ENCODE data around the gene BID.

BID gene

GRCh38 chr22:17803609-17804270 lies 29.5 kb upstream of the BID start:
- H3K36me3 ChIP-seq (ENCODE audit: control insufficient read depth, insufficient read depth, low read length) = peaks cover 20% of the 10 kb centered on the region
- no peak overlapping the region for H3K4me3 ChIP-seq (ENCODE audit: extremely low read depth, insufficient read depth, low read length, poor library complexity, severe bottlenecking)
- WGBS, 2 experiments (ENCODE audit: insufficient coverage in 2 of 2) = 95 to 99% methylated on average over 15 to 16 of the region's 20 CpGs
- peaks cover 8% of the 10 kb centered on the region for H3K4me1 ChIP-seq (ENCODE audit: control insufficient read depth, insufficient read depth, low read length, poor library complexity, severe bottlenecking)
- H3K9me3 ChIP-seq (ENCODE audit: control insufficient read depth, low read length) = no peaks in the 10 kb centered on the region
- no peak overlapping the region for H3K27ac ChIP-seq (ENCODE audit: low read depth, low read length, severe bottlenecking)

DNA sequence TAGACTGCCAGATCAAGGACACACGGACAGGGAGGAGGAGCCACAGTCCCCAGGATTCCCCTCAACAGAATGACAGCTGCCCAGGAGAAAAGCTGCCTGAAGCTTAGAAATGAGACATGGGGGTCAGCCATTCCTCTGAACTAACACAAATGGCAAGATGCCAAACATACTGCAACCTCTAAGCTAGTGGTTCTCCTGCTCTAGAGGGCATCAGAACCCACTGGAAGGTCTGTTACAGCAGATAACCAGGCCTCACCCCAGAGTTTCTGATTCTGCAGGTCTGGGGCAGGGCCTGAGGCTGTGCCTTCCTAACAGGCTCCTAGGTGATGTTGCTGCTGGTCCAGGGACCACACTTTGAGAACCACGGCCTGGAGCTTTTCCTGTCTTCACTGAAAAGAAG lies 28.6 kb upstream of the BID start:
- Histone ChIP-seq H3K36me3 (ENCODE audit: control insufficient read depth, insufficient read depth, low read length) (peaks cover 15% of the 10 kb centered on the region), H3K4me3 (ENCODE audit: extremely low read depth, insufficient read depth, low read length, poor library complexity, severe bottlenecking) (no peak overlapping the region), H3K9me3 (ENCODE audit: control insufficient read depth, low read length) (no peaks in the 10 kb centered on the region), H3K4me1 (ENCODE audit: control insufficient read depth, insufficient read depth, low read length, poor library complexity, severe bottlenecking) (peaks cover 8% of the 10 kb centered on the region), H3K27ac (ENCODE audit: low read depth, low read length, severe bottlenecking) (no peak overlapping the region)
- 84 to 100% methylated on average over 2 of the region's 2 CpGs for WGBS, 2 experiments (ENCODE audit: insufficient coverage in 2 of 2)

DNA sequence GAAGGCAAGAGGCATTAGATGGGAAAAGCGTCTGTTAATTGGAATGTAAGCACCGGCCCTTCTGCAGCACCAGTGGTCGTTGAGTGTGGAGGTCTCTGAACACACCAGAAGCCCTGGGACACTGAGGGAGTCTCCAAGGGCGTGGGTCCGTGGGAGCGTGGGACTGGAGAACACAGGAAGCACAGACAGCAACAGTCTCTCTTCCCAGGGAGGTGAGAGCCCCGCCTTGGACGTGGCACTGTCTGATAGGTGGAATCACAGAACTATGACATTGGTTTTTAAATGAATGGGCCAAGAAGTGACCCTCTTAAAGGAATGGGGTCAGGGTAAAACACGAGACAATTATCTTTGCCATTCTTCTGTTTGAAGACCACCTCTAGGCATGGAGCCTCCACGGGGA lies 28.1 kb upstream of the BID start:
- H3K4me1 ChIP-seq (ENCODE audit: control insufficient read depth, insufficient read depth, low read length, poor library complexity, severe bottlenecking) = peaks cover 8% of the 10 kb centered on the region
- no peak overlapping the region for H3K27ac ChIP-seq (ENCODE audit: low read depth, low read length, severe bottlenecking)
- H3K9me3 ChIP-seq (ENCODE audit: control insufficient read depth, low read length) = no peaks in the 10 kb centered on the region
- H3K36me3 ChIP-seq (ENCODE audit: control insufficient read depth, insufficient read depth, low read length) = peaks cover 15% of the 10 kb centered on the region
- no peak overlapping the region for H3K4me3 ChIP-seq (ENCODE audit: extremely low read depth, insufficient read depth, low read length, poor library complexity, severe bottlenecking)
- 94 to 96% methylated on average over 8 to 10 of the region's 10 CpGs for WGBS, 2 experiments (ENCODE audit: insufficient coverage in 2 of 2)

DNA sequence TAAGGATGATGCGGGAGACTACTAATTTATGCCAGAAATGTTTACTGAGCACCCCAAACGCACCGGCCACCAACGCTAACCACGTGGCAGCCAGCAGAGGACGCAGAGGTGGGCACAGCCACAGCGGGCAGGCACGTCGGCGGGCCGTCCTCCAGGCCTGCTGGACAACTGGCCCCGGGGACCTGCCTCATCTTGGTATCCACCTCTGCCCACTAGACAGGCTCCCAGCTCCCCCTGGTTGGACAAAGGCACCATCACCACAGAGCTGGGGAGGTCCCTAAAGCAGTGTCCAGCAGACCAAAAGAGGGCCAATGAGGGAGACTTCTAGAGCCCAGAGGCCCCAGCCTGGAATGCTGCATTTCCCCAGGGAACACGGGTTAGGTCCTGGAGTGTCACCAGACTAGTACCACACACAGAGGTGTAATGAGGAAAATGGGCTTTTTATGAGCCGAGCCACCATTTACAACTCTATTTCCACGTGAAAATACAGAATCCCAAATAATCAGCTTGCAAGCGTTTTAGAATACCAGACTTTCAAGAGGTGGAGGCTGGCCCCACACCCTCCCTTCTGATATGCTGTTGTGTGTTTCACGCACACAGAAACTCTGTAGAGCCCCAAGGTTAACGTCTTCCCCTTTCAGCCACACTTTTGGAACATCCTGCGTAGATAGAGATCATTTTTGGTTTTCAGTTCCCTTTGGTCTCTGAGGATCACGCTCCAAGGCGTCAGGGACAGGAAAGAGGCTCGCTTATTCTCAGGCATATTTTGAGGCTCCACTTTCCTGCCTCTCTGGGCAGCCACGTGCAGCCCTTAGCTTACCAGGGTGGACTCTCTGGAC lies 23.7 kb upstream of the BID start:
- WGBS, 2 experiments (ENCODE audit: insufficient coverage in 2 of 2) = 93 to 94% methylated on average over 20 to 23 of the region's 23 CpGs
- H3K27ac ChIP-seq (ENCODE audit: low read depth, low read length, severe bottlenecking) = no peak overlapping the region

GRCh38 chr22:17796695-17797094 lies 22.4 kb upstream of the BID start:
- no peak overlapping the region for H3K4me3 ChIP-seq (ENCODE audit: extremely low read depth, insufficient read depth, low read length, poor library complexity, severe bottlenecking)
- no peak overlapping the region for H3K27ac ChIP-seq (ENCODE audit: low read depth, low read length, severe bottlenecking)
- 80 to 93% methylated on average over 1 to 2 of the region's 5 CpGs for WGBS, 2 experiments (ENCODE audit: insufficient coverage in 2 of 2)
- H3K4me1 ChIP-seq (ENCODE audit: control insufficient read depth, insufficient read depth, low read length, poor library complexity, severe bottlenecking) = peaks cover 4% of the 10 kb centered on the region
- no peaks in the 10 kb centered on the region for H3K9me3 ChIP-seq (ENCODE audit: control insufficient read depth, low read length)
- H3K36me3 ChIP-seq (ENCODE audit: control insufficient read depth, insufficient read depth, low read length) = no peaks in the 10 kb centered on the region

More for the DNA sequence above, 23.7 kb upstream of the BID start:
- no peaks in the 10 kb centered on the region for H3K9me3 ChIP-seq (ENCODE audit: control insufficient read depth, low read length)
- no peaks in the 10 kb centered on the region for H3K36me3 ChIP-seq (ENCODE audit: control insufficient read depth, insufficient read depth, low read length)
- H3K4me3 ChIP-seq (ENCODE audit: extremely low read depth, insufficient read depth, low read length, poor library complexity, severe bottlenecking) = no peak overlapping the region
- H3K4me1 ChIP-seq (ENCODE audit: control insufficient read depth, insufficient read depth, low read length, poor library complexity, severe bottlenecking) = peaks cover 4% of the 10 kb centered on the region

DNA sequence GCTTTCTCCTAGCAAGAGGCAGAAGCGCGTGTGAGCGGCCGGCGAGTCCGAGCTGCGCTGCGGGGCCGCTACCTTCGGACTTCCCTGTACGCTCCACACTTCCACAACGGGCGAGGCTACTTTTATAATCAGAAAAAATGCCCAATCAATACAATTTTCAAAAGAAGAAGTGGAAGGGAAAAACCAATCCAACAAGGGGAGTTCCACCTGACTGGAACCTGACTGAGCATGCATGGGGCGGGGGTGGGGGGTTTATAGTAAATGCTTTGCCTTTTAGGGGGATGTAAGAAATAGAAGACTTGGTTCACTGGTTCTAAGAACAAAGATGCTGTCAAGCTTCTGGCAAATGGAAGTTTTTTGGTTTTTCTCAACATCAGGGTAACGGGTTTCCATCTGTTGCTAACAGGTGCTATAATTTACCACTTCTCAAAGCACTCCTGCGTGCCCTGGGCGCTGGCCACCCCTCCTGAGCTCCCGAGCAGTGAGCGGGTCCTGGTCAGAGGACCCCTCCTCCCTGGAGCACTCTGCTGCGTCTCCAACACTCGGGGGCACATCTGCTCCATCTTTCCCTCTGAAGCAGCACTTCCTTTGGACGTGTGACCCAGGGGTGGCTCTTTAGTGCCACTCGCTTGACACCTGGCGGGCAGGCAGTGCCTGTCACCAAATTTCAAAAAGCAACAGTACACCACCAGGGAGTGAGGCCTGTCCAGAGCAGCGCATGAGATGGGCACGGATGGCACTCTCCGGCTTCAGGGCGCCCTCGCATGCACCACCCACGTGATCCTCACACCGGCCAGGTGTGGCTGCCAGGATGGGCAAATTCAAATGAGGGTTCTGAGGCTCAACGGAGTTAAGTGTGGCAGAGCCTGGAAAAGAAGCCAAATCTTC lies 21.6 kb upstream of the BID start:
- 92 to 95% methylated on average over 20 to 28 of the region's 32 CpGs for WGBS, 2 experiments (ENCODE audit: insufficient coverage in 2 of 2)

DNA sequence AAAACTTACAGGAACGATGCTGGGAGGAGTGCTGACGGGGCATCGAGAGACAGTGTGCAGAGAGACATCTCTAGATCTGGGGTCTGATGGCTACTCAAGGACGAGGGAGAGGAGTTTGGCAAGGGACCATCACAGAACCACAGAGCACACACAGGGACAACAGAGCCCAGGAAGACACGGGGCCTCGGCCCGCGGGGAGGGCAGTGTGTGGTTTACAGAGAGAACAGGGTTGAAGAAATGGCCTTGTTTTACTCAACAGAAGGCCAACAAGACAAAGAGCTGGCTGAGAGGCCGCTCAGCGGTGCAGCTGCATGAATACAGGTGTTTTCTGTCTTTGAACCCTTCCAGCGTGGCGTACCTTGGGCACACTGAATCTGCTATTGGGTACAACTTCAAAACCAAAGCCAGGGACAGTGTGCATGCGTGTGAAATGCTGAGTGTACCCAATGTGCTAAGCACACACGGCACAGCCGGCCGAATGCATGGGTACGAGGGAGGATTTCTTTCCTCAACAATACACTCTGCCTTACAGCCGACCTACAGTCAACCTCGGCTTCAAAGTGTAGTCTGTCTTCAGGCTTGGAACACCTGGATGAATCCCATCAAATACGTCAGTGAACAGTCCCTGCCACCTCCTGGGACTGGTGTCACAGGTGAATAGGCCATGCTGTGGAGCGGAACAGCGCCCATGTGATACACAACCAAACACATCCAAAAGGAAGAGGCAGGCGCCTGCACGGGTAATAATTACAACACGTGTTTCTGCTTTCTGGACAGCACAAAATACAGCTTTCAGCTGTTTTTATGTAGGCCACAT lies 20.7 kb upstream of the BID start:
- Histone ChIP-seq H3K4me1 (ENCODE audit: control insufficient read depth, insufficient read depth, low read length, poor library complexity, severe bottlenecking) (peaks cover 4% of the 10 kb centered on the region), H3K4me3 (ENCODE audit: extremely low read depth, insufficient read depth, low read length, poor library complexity, severe bottlenecking) (no peak overlapping the region), H3K36me3 (ENCODE audit: control insufficient read depth, insufficient read depth, low read length) (peaks cover 4% of the 10 kb centered on the region), H3K9me3 (ENCODE audit: control insufficient read depth, low read length) (no peaks in the 10 kb centered on the region), H3K27ac (ENCODE audit: low read depth, low read length, severe bottlenecking) (no peak overlapping the region)
- WGBS, 2 experiments (ENCODE audit: insufficient coverage in 2 of 2) = 95% methylated on average over 21 of the region's 25 CpGs

More for the DNA sequence above, 21.6 kb upstream of the BID start:
- Histone ChIP-seq H3K9me3 (ENCODE audit: control insufficient read depth, low read length) (no peaks in the 10 kb centered on the region), H3K4me3 (ENCODE audit: extremely low read depth, insufficient read depth, low read length, poor library complexity, severe bottlenecking) (no peak overlapping the region), H3K27ac (ENCODE audit: low read depth, low read length, severe bottlenecking) (no peak overlapping the region), H3K4me1 (ENCODE audit: control insufficient read depth, insufficient read depth, low read length, poor library complexity, severe bottlenecking) (peaks cover 4% of the 10 kb centered on the region), H3K36me3 (ENCODE audit: control insufficient read depth, insufficient read depth, low read length) (peaks cover under 1% of the 10 kb centered on the region)

- peaks cover 10% of the 10 kb centered on the region for H3K36me3 ChIP-seq (ENCODE audit: control insufficient read depth, insufficient read depth, low read length)
- H3K4me1 ChIP-seq (ENCODE audit: control insufficient read depth, insufficient read depth, low read length, poor library complexity, severe bottlenecking) = peaks cover 4% of the 10 kb centered on the region
- 93 to 94% methylated on average over 19 of the region's 29 CpGs for WGBS, 2 experiments (ENCODE audit: insufficient coverage in 2 of 2)
- H3K27ac ChIP-seq (ENCODE audit: low read depth, low read length, severe bottlenecking) = no peak overlapping the region
- no peaks in the 10 kb centered on the region for H3K9me3 ChIP-seq (ENCODE audit: control insufficient read depth, low read length)
- no peak overlapping the region for H3K4me3 ChIP-seq (ENCODE audit: extremely low read depth, insufficient read depth, low read length, poor library complexity, severe bottlenecking)
Measured at GRCh38 chr22:17792854-17793434, 18.7 kb upstream of the BID start.

GRCh38 chr22:17792299-17792698 lies 18.0 kb upstream of the BID start:
- Histone ChIP-seq H3K4me3 (ENCODE audit: extremely low read depth, insufficient read depth, low read length, poor library complexity, severe bottlenecking) (no peak overlapping the region), H3K27ac (ENCODE audit: low read depth, low read length, severe bottlenecking) (no peak overlapping the region), H3K36me3 (ENCODE audit: control insufficient read depth, insufficient read depth, low read length) (peaks cover 10% of the 10 kb centered on the region), H3K4me1 (ENCODE audit: control insufficient read depth, insufficient read depth, low read length, poor library complexity, severe bottlenecking) (peaks cover 4% of the 10 kb centered on the region), H3K9me3 (ENCODE audit: control insufficient read depth, low read length) (no peaks in the 10 kb centered on the region)
- WGBS, 2 experiments (ENCODE audit: insufficient coverage in 2 of 2) = 65 to 80% methylated on average over 2 to 5 of the region's 5 CpGs
